HG03066 (cell line): ENCODE results near the gene LCE2B.
"Not testable (repeated sequence)": the region's sequence is repeated elsewhere in the genome, so short reads cannot be mapped to it uniquely, and the experiment has no call there.

Experiments used
- ATAC-seq: cut with Tn5 transposase; IDR thresholded peaks from one replicate; pipeline ENCODE4 v1.9.1; 2021; ENCODE audit warnings: low read depth; ENCODE audit not compliant: unreplicated experiment

LCE2B gene

GRCh38 chr1:152685823-152686222, at the start of gene LCE2B:
Gene LCE2B, plus strand, starts transcription at chr1:152686123. Its CDS starts 721 bp downstream, at chr1:152686844.
- not testable (repeated sequence) for ATAC-seq

GRCh38 chr1:152640351-152640750, 45.6 kb upstream of the LCE2B start:
- no peak for ATAC-seq

- no peak for ATAC-seq
These were observed 42.0 kb upstream of the LCE2B start for GRCh38 chr1:152643945-152644344.

- no peak for ATAC-seq
These were observed 40.8 kb upstream of the LCE2B start for GRCh38 chr1:152645146-152645545.

GRCh38 chr1:152646656-152647055, 39.3 kb upstream of the LCE2B start:
- ATAC-seq: no peak

- ATAC-seq: no peak
These were observed 31.8 kb upstream of the LCE2B start for GRCh38 chr1:152654110-152654509.

- no peak for ATAC-seq
These were observed 29.5 kb upstream of the LCE2B start for GRCh38 chr1:152656459-152656858.

- no peak for ATAC-seq
These were observed 28.2 kb upstream of the LCE2B start for GRCh38 chr1:152657677-152658076.

GRCh38 chr1:152658649-152659048, 27.3 kb upstream of the LCE2B start:
- ATAC-seq: no peak

- no peak for ATAC-seq
These were observed 22.8 kb upstream of the LCE2B start, which contains the start of gene LCE2D for GRCh38 chr1:152663098-152663497. Gene LCE2D, plus strand, starts transcription at chr1:152663380. Its CDS starts 726 bp downstream, at chr1:152664106.

- ATAC-seq: not testable (repeated sequence)
These were observed 19.8 kb upstream of the LCE2B start for GRCh38 chr1:152666171-152666570.

- no peak for ATAC-seq
These were observed 18.3 kb upstream of the LCE2B start for GRCh38 chr1:152667648-152668047.

- ATAC-seq: no peak
These were observed 12.9 kb upstream of the LCE2B start for GRCh38 chr1:152673016-152673415.

GRCh38 chr1:152674983-152675382, 10.9 kb upstream of the LCE2B start, which contains the start of gene LCE2C:
Gene LCE2C, plus strand, starts transcription at chr1:152675279. Its CDS starts 737 bp downstream, at chr1:152676016.
- ATAC-seq: not testable (repeated sequence)

- ATAC-seq: no peak
These were observed 6.5 kb upstream of the LCE2B start for GRCh38 chr1:152679459-152679858.

GRCh38 chr1:152681616-152682015, 4.3 kb upstream of the LCE2B start:
- no peak for ATAC-seq

- ATAC-seq: no peak
These were observed 2.1 kb upstream of the LCE2B start for GRCh38 chr1:152683846-152684245.

- no peak for ATAC-seq
These were observed 12.0 kb downstream of the LCE2B start, which contains the start of gene LCE2A for GRCh38 chr1:152697701-152698600. Gene LCE2A, plus strand, starts transcription at chr1:152698345. Its CDS starts 557 bp downstream, at chr1:152698902.

GRCh38 chr1:152699746-152700145, 13.8 kb downstream of the LCE2B start:
- ATAC-seq: no peak

- no peak for ATAC-seq
These were observed 21.9 kb downstream of the LCE2B start, which contains the start of gene LCE4A for GRCh38 chr1:152707860-152708259. Gene LCE4A, plus strand, starts transcription at chr1:152708160. Its CDS starts 916 bp downstream, at chr1:152709076.

GRCh38 chr1:152718238-152718637, 32.3 kb downstream of the LCE2B start:
- ATAC-seq: no peak

- ATAC-seq: no peak
These were observed 39.3 kb downstream of the LCE2B start for GRCh38 chr1:152725261-152725660.
